ENCODE measurements around the gene FBXW12. TPM values are rescaled to one million over a fixed set of nuclear protein-coding genes. Genes with fewer than 3 reads are reported as not detected.

Gene FBXW12
- total and polyA plus RNA-seq, 2 donors (not counting 3 experiments of a cell fraction or from before 2014, with no cell fraction given): not detected

DNA sequence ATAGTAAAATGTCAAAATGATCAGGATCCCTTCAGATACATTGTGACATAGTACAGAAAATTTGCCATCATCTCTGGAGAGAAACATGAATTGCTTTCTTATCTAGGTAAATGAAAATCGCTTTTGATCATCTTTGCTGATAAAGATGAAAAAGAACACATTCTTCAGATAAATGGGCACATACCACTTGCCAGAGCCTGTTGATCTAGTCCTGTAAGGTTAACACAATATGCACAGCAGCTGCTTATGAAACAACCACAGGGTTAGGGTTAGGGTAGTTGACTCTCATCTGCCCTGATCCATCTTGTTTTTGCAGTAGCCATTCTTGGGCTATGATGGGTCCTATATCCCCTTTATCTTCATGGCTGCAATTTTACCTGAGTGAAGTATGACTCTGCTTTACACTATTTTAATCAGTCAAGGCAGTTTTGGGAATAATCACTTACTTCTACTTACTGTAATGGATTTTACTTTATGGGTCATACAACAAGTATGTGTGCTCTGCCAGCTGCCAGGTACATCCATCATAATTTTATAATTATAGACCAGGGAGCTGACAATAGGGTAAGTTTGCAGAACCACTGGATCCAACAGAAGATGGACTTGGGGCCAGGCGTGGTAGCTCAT lies 26.0 kb upstream of the FBXW12 start:
- Histone ChIP-seq H3K4me2 (ENCODE audit: insufficient read depth, low read length) (no peak overlapping the region), H3K4me3 (replicated peaks in 1 of 3; ENCODE audit: insufficient read depth in 1 of 3, low read depth in 1 of 3, low read length in 3 of 3) (no peak overlapping the region), H3K36me3 (ENCODE audit: control insufficient read depth in 2 of 2, extremely low read depth in 1 of 2, insufficient read depth in 2 of 2, low read length in 2 of 2) (no peaks in the 10 kb centered on the region), H3K9ac (replicated peaks; ENCODE audit: extremely low read depth, insufficient read depth, low read length) (no peak overlapping the region), H3K27me3 (ENCODE audit: control insufficient read depth in 2 of 2, insufficient read depth in 2 of 2, low read length in 2 of 2) (peaks cover 17 to 35% of the 10 kb centered on the region in 2 experiments), H3K9me3 (replicated peaks; ENCODE audit: control insufficient read depth, insufficient read depth, low read length) (no peaks in the 10 kb centered on the region), H4K20me1 (replicated peaks; ENCODE audit: control insufficient read depth, extremely low read depth, insufficient read depth, low read length) (no peaks in the 10 kb centered on the region), H3K9me1 (replicated peaks; ENCODE audit: control insufficient read depth, extremely low read depth, insufficient read depth, low read length) (no peaks in the 10 kb centered on the region), H3K79me2 (ENCODE audit: control insufficient read depth, insufficient read depth, low read length) (no peaks in the 10 kb centered on the region), H3K27ac (ENCODE audit: insufficient read depth, low read depth, low read length) (no peak overlapping the region), H3K4me1 (ENCODE audit: control insufficient read depth, extremely low read depth, insufficient read depth, low read length) (no peaks in the 10 kb centered on the region), H2AFZ (ENCODE audit: low read depth, low read length) (no peak overlapping the region)
- no peak for DNase-seq (ENCODE audit: low read depth, low spot score)
- ChIA-PET CTCF (interaction anchor here (0.7 to 2.8 kb wide), 2 partner anchors 11 to 90 kb away, joined by 3 to 15 read pairs; no protein-coding TSS in a partner anchor), POLR2A (no interaction called here)
- BruUV-seq (replicated peaks): no TSS peak
- no peak for TF ChIP-seq FOS (IDR thresholded peaks at IDR 0.05; ENCODE audit: borderline replicate concordance, insufficient read depth, low read length)
- TF ChIP-seq, protein P1, sequence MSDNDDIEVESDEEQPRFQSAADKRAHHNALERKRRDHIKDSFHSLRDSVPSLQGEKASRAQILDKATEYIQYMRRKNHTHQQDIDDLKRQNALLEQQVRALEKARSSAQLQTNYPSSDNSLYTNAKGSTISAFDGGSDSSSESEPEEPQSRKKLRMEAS (IDR thresholded peaks at IDR 0.05; ENCODE audit: insufficient read depth, insufficient read length): no peak
- no peak for TF ChIP-seq GATA2 (IDR thresholded peaks at IDR 0.05; ENCODE audit: insufficient read depth, insufficient read length, low read depth, low read length)
- TF ChIP-seq JUN (IDR thresholded peaks at IDR 0.05; ENCODE audit: borderline replicate concordance, insufficient read depth, insufficient read length, low read depth): no peak
- FAIRE-seq: no peak
- intact Hi-C loops (cut with micrococcal nuclease): no loop called here
- dilution Hi-C loops (cut with MboI; ENCODE audit: extremely low pct_ligation_motif_present, low sequenced_read_pairs): no loop called here

DNA sequence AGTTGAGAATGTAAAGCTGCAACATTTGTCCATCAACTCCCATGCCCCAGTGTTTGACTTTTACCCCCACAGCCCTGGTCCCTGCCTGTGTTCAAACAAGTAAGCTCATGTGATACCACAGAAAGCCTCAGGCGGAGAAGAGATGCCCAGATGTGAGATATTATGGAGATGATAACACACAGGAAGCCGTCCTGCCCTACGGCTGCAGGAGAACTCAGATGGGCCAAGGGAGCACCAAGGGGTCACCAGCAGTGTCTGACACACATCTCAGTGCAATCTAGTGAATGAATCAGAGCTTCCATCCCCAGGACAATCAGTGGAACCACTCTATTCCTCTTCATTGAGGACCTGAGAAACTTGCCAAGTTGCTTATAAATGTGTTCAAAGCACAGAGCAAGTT lies 24.5 kb upstream of the FBXW12 start:
- no peaks in the 10 kb centered on the region for H3K4me1 ChIP-seq (ENCODE audit: control insufficient read depth, extremely low read depth, insufficient read depth, low read length)
- H3K4me2 ChIP-seq (ENCODE audit: insufficient read depth, low read length): no peak overlapping the region
- H3K27ac ChIP-seq (ENCODE audit: insufficient read depth, low read depth, low read length): no peak overlapping the region
- H3K4me3 ChIP-seq (replicated peaks in 1 of 3; ENCODE audit: insufficient read depth in 1 of 3, low read depth in 1 of 3, low read length in 3 of 3): no peak overlapping the region
- H3K79me2 ChIP-seq (ENCODE audit: control insufficient read depth, insufficient read depth, low read length): no peaks in the 10 kb centered on the region
- dilution Hi-C loops (cut with MboI; ENCODE audit: extremely low pct_ligation_motif_present, low sequenced_read_pairs) (no loop called here), intact Hi-C loops (cut with micrococcal nuclease) (no loop called here)
- ChIA-PET POLR2A (no interaction called here), CTCF (interaction anchor here (2.8 kb wide), 1 partner anchor 88 kb away, joined by 15 read pairs; no protein-coding TSS in a partner anchor)
- no peak overlapping the region for H3K9ac ChIP-seq (replicated peaks; ENCODE audit: extremely low read depth, insufficient read depth, low read length)
- no peaks in the 10 kb centered on the region for H3K9me3 ChIP-seq (replicated peaks; ENCODE audit: control insufficient read depth, insufficient read depth, low read length)
- peaks cover 21 to 38% of the 10 kb centered on the region in 2 experiments for H3K27me3 ChIP-seq (ENCODE audit: control insufficient read depth in 2 of 2, insufficient read depth in 2 of 2, low read length in 2 of 2)
- TF ChIP-seq CTCF (IDR thresholded peaks at IDR 0.05; ENCODE audit: extremely low read depth in 1 of 2, insufficient read depth in 1 of 2, low read depth in 1 of 2, low read length in 2 of 2): no peak
- TF ChIP-seq, protein P1 (IDR thresholded peaks at IDR 0.05; ENCODE audit: insufficient read depth, insufficient read length): no peak
- TF ChIP-seq EZH2 (IDR thresholded peaks at IDR 0.05; ENCODE audit: borderline replicate concordance, low read depth, low read length, severe bottlenecking): no peak
- TF ChIP-seq MYC (IDR thresholded peaks at IDR 0.05; ENCODE audit: low read depth, low read length): no peak
- TF ChIP-seq JUN (IDR thresholded peaks at IDR 0.05; ENCODE audit: borderline replicate concordance, insufficient read depth, insufficient read length, low read depth): no peak
- no peak for TF ChIP-seq FOS (IDR thresholded peaks at IDR 0.05; ENCODE audit: borderline replicate concordance, insufficient read depth, low read length)
- TF ChIP-seq POLR2A (IDR thresholded peaks at IDR 0.05; ENCODE audit: low read depth, low read length): no peak
- TF ChIP-seq POLR2AphosphoS5 (IDR thresholded peaks at IDR 0.05; ENCODE audit: insufficient read depth, low read depth, low read length): no peak
- no peak for TF ChIP-seq GATA2 (IDR thresholded peaks at IDR 0.05; ENCODE audit: insufficient read depth, insufficient read length, low read depth, low read length)
- H4K20me1 ChIP-seq (replicated peaks; ENCODE audit: control insufficient read depth, extremely low read depth, insufficient read depth, low read length): no peaks in the 10 kb centered on the region
- no peaks in the 10 kb centered on the region for H3K36me3 ChIP-seq (ENCODE audit: control insufficient read depth in 2 of 2, extremely low read depth in 1 of 2, insufficient read depth in 2 of 2, low read length in 2 of 2)
- no peaks in the 10 kb centered on the region for H3K9me1 ChIP-seq (replicated peaks; ENCODE audit: control insufficient read depth, extremely low read depth, insufficient read depth, low read length)
- no peak overlapping the region for H2AFZ ChIP-seq (ENCODE audit: low read depth, low read length)
- DNase-seq (ENCODE audit: low read depth, low spot score): no peak
- no TSS peak for BruUV-seq (replicated peaks)
- no peak for FAIRE-seq
